Activated CD8-positive, alpha-beta T cell treated with anti-CD3 and anti-CD28 coated beads for 36 hours (primary cell): Measurements from ENCODE around the gene CNST. TPM values are rescaled to one million over a fixed set of nuclear protein-coding genes. Genes with fewer than 3 reads are reported as not detected.
A peak's percentile ranks its signal among the peaks of the same experiment; 100 is the strongest.
"Not testable (repeated sequence)": the region's sequence is repeated elsewhere in the genome, so short reads cannot be mapped to it uniquely, and the experiment has no call there.

Experiments
- ATAC-seq: fragments of 200-7000 bp; cut with Tn5 transposase; one replicate; pipeline ENCODE4 v1.10.0; 2021; ENCODE audit warnings: mild to moderate bottlenecking, moderate library complexity
- CTCF ChIA-PET: fragments of 350-600 bp; sonication (Branson Sonifier 250); formaldehyde crosslinking; loops from one replicate; lab custom pipeline; 2021; ENCODE audit warnings: antibody characterized with exemption; lab: Charles Lee
- POLR2A ChIA-PET: fragments of 350-600 bp; sonication (Branson Sonifier 250); formaldehyde crosslinking; loops from one replicate; lab custom pipeline; 2021; ENCODE audit warnings: antibody characterized with exemption; lab: Charles Lee
- DNase-seq: peaks from one replicate; pipeline ENCODE4 v3.0.0-alpha.2; 2020
- H3K27ac Mint-ChIP-seq: one replicate; pipeline ENCODE4 v1.8.0; 2021; ENCODE audit warnings: mild to moderate bottlenecking, mixed read lengths
- H3K27me3 Mint-ChIP-seq: one replicate; pipeline ENCODE4 v1.8.0; 2021; ENCODE audit warnings: mixed read lengths
- H3K36me3 Mint-ChIP-seq: one replicate; pipeline ENCODE4 v1.8.0; 2021; ENCODE audit warnings: low read depth, mixed read lengths
- H3K4me1 Mint-ChIP-seq: one replicate; pipeline ENCODE4 v1.8.0; 2021; ENCODE audit warnings: low read depth, mixed read lengths
- H3K4me3 Mint-ChIP-seq: one replicate; pipeline ENCODE4 v1.8.0; 2021; ENCODE audit warnings: mild to moderate bottlenecking, moderate library complexity, mixed read lengths
- H3K9me3 Mint-ChIP-seq: one replicate; pipeline ENCODE4 v1.8.0; 2021; ENCODE audit warnings: mixed read lengths
- intact Hi-C: fragments of 100-400 bp; cut with micrococcal nuclease; formaldehyde crosslinking; loops from one replicate; pipeline ENCODE4 v1.10.0; 2022
- total RNA-seq, 2 experiments: library from RNA; stranded (reverse); gene quantifications; one replicate each; pipeline ENCODE4 v1.2.3, GENCODE V29; 2021
- TF ChIP-seq, protein P1 (sequence below): fragments of 200-600 bp; IDR thresholded peaks from one replicate; pipeline ENCODE4 v1.8.0; 2022; ENCODE audit warnings: antibody characterized with exemption, mild to moderate bottlenecking

Gene CNST
- total RNA-seq, 2 experiments from 2014 or later, result 23.5 to 25.1 TPM

- Mint-ChIP-seq H3K4me1 (no peaks in the 10 kb centered on the region), H3K36me3 (peaks cover 36% of the 10 kb centered on the region), H3K27me3 (no peaks in the 10 kb centered on the region), H3K27ac (no peak overlapping the region), H3K4me3 (no peak overlapping the region), H3K9me3 (no peaks in the 10 kb centered on the region)
- intact Hi-C loops, result no loop called here
- TF ChIP-seq, protein P1, sequence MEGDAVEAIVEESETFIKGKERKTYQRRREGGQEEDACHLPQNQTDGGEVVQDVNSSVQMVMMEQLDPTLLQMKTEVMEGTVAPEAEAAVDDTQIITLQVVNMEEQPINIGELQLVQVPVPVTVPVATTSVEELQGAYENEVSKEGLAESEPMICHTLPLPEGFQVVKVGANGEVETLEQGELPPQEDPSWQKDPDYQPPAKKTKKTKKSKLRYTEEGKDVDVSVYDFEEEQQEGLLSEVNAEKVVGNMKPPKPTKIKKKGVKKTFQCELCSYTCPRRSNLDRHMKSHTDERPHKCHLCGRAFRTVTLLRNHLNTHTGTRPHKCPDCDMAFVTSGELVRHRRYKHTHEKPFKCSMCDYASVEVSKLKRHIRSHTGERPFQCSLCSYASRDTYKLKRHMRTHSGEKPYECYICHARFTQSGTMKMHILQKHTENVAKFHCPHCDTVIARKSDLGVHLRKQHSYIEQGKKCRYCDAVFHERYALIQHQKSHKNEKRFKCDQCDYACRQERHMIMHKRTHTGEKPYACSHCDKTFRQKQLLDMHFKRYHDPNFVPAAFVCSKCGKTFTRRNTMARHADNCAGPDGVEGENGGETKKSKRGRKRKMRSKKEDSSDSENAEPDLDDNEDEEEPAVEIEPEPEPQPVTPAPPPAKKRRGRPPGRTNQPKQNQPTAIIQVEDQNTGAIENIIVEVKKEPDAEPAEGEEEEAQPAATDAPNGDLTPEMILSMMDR, result no peak
- POLR2A ChIA-PET, result interaction anchor here (0.7 to 1.8 kb wide), 2 partner anchors 12 to 170 kb away, joined by 3 to 8 read pairs; partner anchors contain the start of genes CNST, SCCPDH and TFB2M
- ATAC-seq (no peak), DNase-seq (no peak)
- CTCF ChIA-PET, result no interaction called here
Observed at GRCh38 chr1:246554201-246554600, 12.1 kb upstream of the CNST start.

DNA sequence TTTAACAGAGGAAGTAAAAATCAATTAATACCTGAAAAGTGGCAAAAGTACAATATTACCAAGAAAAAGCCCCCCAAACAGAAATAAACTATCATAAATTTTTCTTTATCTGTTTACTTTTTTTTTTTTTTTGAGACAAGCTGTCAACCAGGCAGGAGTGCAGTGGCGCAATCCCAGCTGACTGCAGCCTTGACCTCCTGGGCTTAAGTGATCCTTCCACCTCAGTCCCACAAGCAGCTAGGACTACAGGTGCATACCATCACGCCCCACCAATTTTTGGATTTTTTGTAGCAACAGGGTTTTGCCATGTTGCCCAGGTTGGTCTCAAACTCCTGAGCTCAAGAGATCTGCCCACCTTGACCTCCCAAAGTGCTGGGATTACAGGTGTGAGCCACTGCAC lies 8.2 kb upstream of the CNST start:
- intact Hi-C loops, result no loop called here
- TF ChIP-seq, protein P1, result no peak
- H3K27me3 Mint-ChIP-seq, result no peaks in the 10 kb centered on the region
- no peak overlapping the region for H3K4me3 Mint-ChIP-seq
- H3K27ac Mint-ChIP-seq, result peak overlapping the region; percentile 50
- H3K9me3 Mint-ChIP-seq, result no peaks in the 10 kb centered on the region
- CTCF ChIA-PET, result no interaction called here
- DNase-seq (no peak), ATAC-seq (no peak)
- POLR2A ChIA-PET, result no interaction called here
- peaks cover 3% of the 10 kb centered on the region for H3K4me1 Mint-ChIP-seq
- peaks cover 33% of the 10 kb centered on the region for H3K36me3 Mint-ChIP-seq

DNA sequence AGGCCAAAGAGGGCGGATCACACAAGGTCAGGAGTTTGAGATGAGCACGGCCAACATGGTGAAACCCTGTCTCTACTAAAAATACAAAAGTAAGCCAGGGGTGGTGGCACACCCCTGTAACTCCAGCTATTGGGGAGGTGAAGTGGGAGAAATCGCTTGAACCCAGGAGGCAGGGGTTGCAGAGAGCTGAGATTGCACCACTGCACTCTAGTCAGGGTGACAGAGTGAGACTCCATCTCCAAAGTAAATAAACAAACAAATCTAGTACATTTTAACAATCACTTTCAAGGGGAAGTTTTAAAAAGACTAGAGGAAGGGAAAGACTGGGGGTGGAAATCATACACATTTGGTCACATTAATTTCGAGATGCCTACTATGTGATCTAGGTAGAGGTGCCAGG lies 6.9 kb upstream of the CNST start:
- intact Hi-C loops, result no loop called here
- TF ChIP-seq, protein P1, result no peak
- DNase-seq (no peak), ATAC-seq (no peak)
- Mint-ChIP-seq H3K9me3 (no peaks in the 10 kb centered on the region), H3K36me3 (peaks cover 30% of the 10 kb centered on the region), H3K27ac (peak overlapping the region; percentile 43), H3K4me1 (peaks cover 9% of the 10 kb centered on the region), H3K4me3 (no peak overlapping the region), H3K27me3 (no peaks in the 10 kb centered on the region)
- ChIA-PET CTCF (no interaction called here), POLR2A (interaction anchor here (1.3 kb wide), 1 partner anchor 10 kb away, joined by 3 read pairs; no protein-coding TSS in a partner anchor)

GRCh38 chr1:246560833-246561232 lies 5.4 kb upstream of the CNST start:
- ATAC-seq, POLR2A ChIA-PET, H3K4me3 Mint-ChIP-seq, H3K27me3 Mint-ChIP-seq, DNase-seq, H3K27ac Mint-ChIP-seq, CTCF ChIA-PET, intact Hi-C loops, H3K9me3 Mint-ChIP-seq: not testable (repeated sequence)
- H3K4me1 Mint-ChIP-seq, result peaks cover 16% of the 10 kb centered on the region
- peaks cover 30% of the 10 kb centered on the region for H3K36me3 Mint-ChIP-seq

DNA sequence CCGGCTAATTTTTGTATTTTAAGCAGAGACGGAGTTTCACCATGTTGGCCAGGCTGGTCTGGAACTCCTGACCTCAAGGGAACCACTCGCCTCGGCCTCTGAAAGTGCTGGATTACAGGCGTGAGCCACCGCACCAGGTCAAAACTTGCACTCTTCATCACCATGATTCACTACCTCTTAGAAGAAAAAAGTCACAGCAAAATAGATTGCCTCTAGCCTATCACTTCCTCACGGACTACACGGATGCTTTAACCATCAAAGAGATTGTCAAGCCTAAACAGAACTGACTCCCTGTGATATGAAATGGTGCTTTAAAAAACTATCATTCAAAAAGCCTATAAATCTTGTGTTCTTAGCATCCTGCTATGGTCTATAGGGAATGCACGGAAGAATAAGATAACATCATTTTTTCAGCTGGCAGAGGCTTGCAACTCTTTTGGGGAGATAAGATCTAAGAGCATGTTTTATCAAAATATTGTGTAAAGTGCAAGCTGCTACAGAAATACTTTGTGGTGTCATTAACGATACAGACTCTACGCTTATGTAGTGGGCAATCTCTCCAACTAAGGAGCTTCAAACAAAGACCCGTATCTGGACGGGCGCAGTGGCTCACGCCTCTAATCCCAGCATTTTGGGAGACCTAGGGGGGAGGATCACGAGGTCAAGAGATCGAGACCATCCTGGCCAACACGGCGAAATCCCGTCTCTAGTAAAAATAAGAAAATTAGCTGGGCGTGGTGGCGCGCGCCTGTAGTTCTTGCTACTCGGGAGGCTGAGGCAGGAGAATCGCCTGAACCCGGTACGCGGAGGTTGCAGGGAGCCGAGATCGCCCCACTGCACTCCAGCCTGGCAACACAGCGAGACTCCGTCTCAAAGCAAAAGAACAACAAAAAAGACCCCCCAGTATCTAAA lies 1.2 kb upstream of the CNST start:
- H3K4me3 Mint-ChIP-seq, result peak overlapping the region; percentile 99
- peaks cover 26% of the 10 kb centered on the region for H3K36me3 Mint-ChIP-seq
- TF ChIP-seq, protein P1, result no peak
- no peaks in the 10 kb centered on the region for H3K9me3 Mint-ChIP-seq
- H3K27me3 Mint-ChIP-seq, result no peaks in the 10 kb centered on the region
- intact Hi-C loops, result loop anchor here (5.0 kb wide), 1 partner anchor 58 kb away; the partner anchor contains the start of gene SMYD3
- no peak for DNase-seq
- peaks cover 33% of the 10 kb centered on the region for H3K4me1 Mint-ChIP-seq
- ChIA-PET CTCF (interaction anchor here (1.0 to 1.3 kb wide), 2 partner anchors 28 to 68 kb away, joined by 3 read pairs; no protein-coding TSS in a partner anchor), POLR2A (interaction anchor here (2.3 kb wide), 1 partner anchor 11 kb away, joined by 8 read pairs; no protein-coding TSS in a partner anchor)
- peak overlapping the region; percentile 98 for H3K27ac Mint-ChIP-seq
- no peak for ATAC-seq
